NB4 (cell line): ENCODE measurements around the gene CABP4.

ENCODE experiments used
- POLR2A ChIP-seq: IDR thresholded peaks from 2 replicates; pipeline ENCODE4 v1.6.1; 2011; ENCODE audit warnings: mild to moderate bottlenecking; ENCODE audit not compliant: insufficient read length; ENCODE audit errors: extremely low read depth
- TF ChIP-seq, protein P1 (sequence below): IDR thresholded peaks from one replicate; pipeline ENCODE4 v1.5.1; 2012; ENCODE audit warnings: low read depth, low read length

- TF ChIP-seq, protein P1, sequence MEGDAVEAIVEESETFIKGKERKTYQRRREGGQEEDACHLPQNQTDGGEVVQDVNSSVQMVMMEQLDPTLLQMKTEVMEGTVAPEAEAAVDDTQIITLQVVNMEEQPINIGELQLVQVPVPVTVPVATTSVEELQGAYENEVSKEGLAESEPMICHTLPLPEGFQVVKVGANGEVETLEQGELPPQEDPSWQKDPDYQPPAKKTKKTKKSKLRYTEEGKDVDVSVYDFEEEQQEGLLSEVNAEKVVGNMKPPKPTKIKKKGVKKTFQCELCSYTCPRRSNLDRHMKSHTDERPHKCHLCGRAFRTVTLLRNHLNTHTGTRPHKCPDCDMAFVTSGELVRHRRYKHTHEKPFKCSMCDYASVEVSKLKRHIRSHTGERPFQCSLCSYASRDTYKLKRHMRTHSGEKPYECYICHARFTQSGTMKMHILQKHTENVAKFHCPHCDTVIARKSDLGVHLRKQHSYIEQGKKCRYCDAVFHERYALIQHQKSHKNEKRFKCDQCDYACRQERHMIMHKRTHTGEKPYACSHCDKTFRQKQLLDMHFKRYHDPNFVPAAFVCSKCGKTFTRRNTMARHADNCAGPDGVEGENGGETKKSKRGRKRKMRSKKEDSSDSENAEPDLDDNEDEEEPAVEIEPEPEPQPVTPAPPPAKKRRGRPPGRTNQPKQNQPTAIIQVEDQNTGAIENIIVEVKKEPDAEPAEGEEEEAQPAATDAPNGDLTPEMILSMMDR: no peak
- no peak for TF ChIP-seq POLR2A
These were observed 17.4 kb upstream of the CABP4 start for GRCh38 chr11:67437809-67438157.
